Hepatocyte (in vitro differentiated cells): ENCODE measurements around the gene SH3PXD2A. TPM values are rescaled to one million over a fixed set of nuclear protein-coding genes. Genes with fewer than 3 reads are reported as not detected.
"Not testable (repeated sequence)": the region's sequence is repeated elsewhere in the genome, so short reads cannot be mapped to it uniquely, and the experiment has no call there.

Experiments used
- DNase-seq: peaks from one replicate; pipeline ENCODE4 v3.0.0-alpha.2; 2016; ENCODE audit warnings: low spot score
- H2AFZ ChIP-seq: fragments of 200-600 bp; sonication (generic); 2 replicates; pipeline ENCODE4 v1.6.0; 2016; ENCODE audit warnings: antibody characterized with exemption, mild to moderate bottlenecking
- H3K27ac ChIP-seq: fragments of 200-600 bp; sonication (generic); 2 replicates; pipeline ENCODE4 v1.5.1; 2016; ENCODE audit warnings: mild to moderate bottlenecking
- H3K27me3 ChIP-seq: fragments of 200-600 bp; sonication (generic); 2 replicates; pipeline ENCODE4 v1.6.1; 2016
- H3K36me3 ChIP-seq: fragments of 200-600 bp; sonication (generic); replicated peaks from 2 replicates; pipeline ENCODE4 v1.5.1; 2016; ENCODE audit warnings: low read depth; ENCODE audit not compliant: insufficient read depth
- H3K4me1 ChIP-seq: fragments of 200-600 bp; sonication (generic); 2 replicates; pipeline ENCODE4 v1.5.1; 2016; ENCODE audit warnings: mild to moderate bottlenecking, moderate library complexity; ENCODE audit not compliant: insufficient read depth
- H3K4me2 ChIP-seq: fragments of 200-600 bp; sonication (generic); 2 replicates; pipeline ENCODE4 v1.6.0; 2016
- H3K4me3 ChIP-seq: fragments of 200-600 bp; sonication (generic); 2 replicates; pipeline ENCODE4 v1.5.1; 2016; ENCODE audit warnings: mild to moderate bottlenecking
- H3K79me2 ChIP-seq: fragments of 200-600 bp; sonication (generic); 2 replicates; pipeline ENCODE4 v1.6.0; 2017; ENCODE audit warnings: mild to moderate bottlenecking
- H3K9me2 ChIP-seq: fragments of 200-600 bp; sonication (generic); replicated peaks from 2 replicates; pipeline ENCODE4 v1.6.0; 2017; ENCODE audit warnings: mild to moderate bottlenecking; ENCODE audit not compliant: insufficient read depth
- H3K9me3 ChIP-seq: fragments of 200-600 bp; sonication (generic); 2 replicates; pipeline ENCODE4 v1.5.1; 2016; ENCODE audit warnings: low read depth, mild to moderate bottlenecking
- H4K20me1 ChIP-seq: fragments of 200-600 bp; sonication (generic); 2 replicates; pipeline ENCODE4 v1.6.0; 2016; ENCODE audit warnings: mild to moderate bottlenecking; ENCODE audit not compliant: insufficient read depth, poor library complexity, severe bottlenecking
- EZH2 ChIP-seq: fragments of 200-600 bp; sonication (generic); IDR thresholded peaks from 2 replicates; pipeline ENCODE4 v1.6.1; 2016; ENCODE audit warnings: antibody characterized with exemption, mild to moderate bottlenecking, borderline replicate concordance
- EZH2phosphoT487 ChIP-seq: fragments of 200-600 bp; sonication (generic); IDR thresholded peaks from one replicate; pipeline ENCODE4 v1.6.1; 2018; ENCODE audit warnings: antibody characterized with exemption, mild to moderate bottlenecking, low read depth, moderate library complexity; ENCODE audit not compliant: unreplicated experiment, severe bottlenecking
- WGBS: methylation state at CpG from one replicate; pipeline ENCODE4 v1.1.6; 2016; ENCODE audit warnings: low lambda C conversion rate; ENCODE audit errors: missing lambda C conversion rate; 5-methylcytosine and 5-hydroxymethylcytosine counted together
- polyA plus RNA-seq: library from polyadenylated mRNA; unstranded; fragments of >200 nt; fragmentation: Nextera tagmentation; extraction: Ambion mirVana; gene quantifications from 2 replicates; pipeline ENCODE4 v1.2.1, GENCODE V29; 2016
- total RNA-seq: library from RNA; depleted of rRNA; stranded (reverse); fragments of >200 nt; gene quantifications from 2 replicates; pipeline ENCODE4 v1.2.3, GENCODE V29; 2014
- TF ChIP-seq, protein P1 (sequence below): fragments of 200-600 bp; sonication (generic); IDR thresholded peaks from 2 replicates; pipeline ENCODE4 v1.5.1; 2016; ENCODE audit warnings: antibody characterized with exemption, mild to moderate bottlenecking; ENCODE audit not compliant: poor library complexity

The SH3PXD2A gene
- total and polyA plus RNA-seq, 2 experiments from 2014 or later: 8.4 to 13.6 TPM

GRCh38 chr10:103635580-103635979 is 219.8 kb downstream of the SH3PXD2A start:
- no peak overlapping the region for H3K27ac ChIP-seq
- no peak for DNase-seq
- H3K27me3 ChIP-seq: no peaks in the 10 kb centered on the region
- H3K4me3 ChIP-seq: no peak overlapping the region
- H3K9me3 ChIP-seq: no peaks in the 10 kb centered on the region
- no peak overlapping the region for H2AFZ ChIP-seq
- H3K9me2 ChIP-seq: no peaks in the 10 kb centered on the region
- H4K20me1 ChIP-seq: peaks cover 8% of the 10 kb centered on the region
- H3K36me3 ChIP-seq: no peaks in the 10 kb centered on the region
- H3K79me2 ChIP-seq: peaks cover 9% of the 10 kb centered on the region
- WGBS: 83% methylated on average over 5 of the region's 5 CpGs
- no peak for TF ChIP-seq EZH2phosphoT487
- no peak for TF ChIP-seq EZH2
- TF ChIP-seq, protein P1, sequence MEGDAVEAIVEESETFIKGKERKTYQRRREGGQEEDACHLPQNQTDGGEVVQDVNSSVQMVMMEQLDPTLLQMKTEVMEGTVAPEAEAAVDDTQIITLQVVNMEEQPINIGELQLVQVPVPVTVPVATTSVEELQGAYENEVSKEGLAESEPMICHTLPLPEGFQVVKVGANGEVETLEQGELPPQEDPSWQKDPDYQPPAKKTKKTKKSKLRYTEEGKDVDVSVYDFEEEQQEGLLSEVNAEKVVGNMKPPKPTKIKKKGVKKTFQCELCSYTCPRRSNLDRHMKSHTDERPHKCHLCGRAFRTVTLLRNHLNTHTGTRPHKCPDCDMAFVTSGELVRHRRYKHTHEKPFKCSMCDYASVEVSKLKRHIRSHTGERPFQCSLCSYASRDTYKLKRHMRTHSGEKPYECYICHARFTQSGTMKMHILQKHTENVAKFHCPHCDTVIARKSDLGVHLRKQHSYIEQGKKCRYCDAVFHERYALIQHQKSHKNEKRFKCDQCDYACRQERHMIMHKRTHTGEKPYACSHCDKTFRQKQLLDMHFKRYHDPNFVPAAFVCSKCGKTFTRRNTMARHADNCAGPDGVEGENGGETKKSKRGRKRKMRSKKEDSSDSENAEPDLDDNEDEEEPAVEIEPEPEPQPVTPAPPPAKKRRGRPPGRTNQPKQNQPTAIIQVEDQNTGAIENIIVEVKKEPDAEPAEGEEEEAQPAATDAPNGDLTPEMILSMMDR: no peak
- no peak overlapping the region for H3K4me2 ChIP-seq
- H3K4me1 ChIP-seq: no peaks in the 10 kb centered on the region

- H3K27me3 ChIP-seq: no peaks in the 10 kb centered on the region
- H3K9me2 ChIP-seq: no peaks in the 10 kb centered on the region
- no peak overlapping the region for H3K27ac ChIP-seq
- 91% methylated on average over 7 of the region's 7 CpGs for WGBS
- TF ChIP-seq EZH2: no peak
- no peak for TF ChIP-seq EZH2phosphoT487
- TF ChIP-seq, protein P1: no peak
- DNase-seq: no peak
- H3K79me2 ChIP-seq: peaks cover 5% of the 10 kb centered on the region
- no peak overlapping the region for H3K4me3 ChIP-seq
- H2AFZ ChIP-seq: no peak overlapping the region
- no peak overlapping the region for H3K4me2 ChIP-seq
- no peaks in the 10 kb centered on the region for H3K36me3 ChIP-seq
- no peaks in the 10 kb centered on the region for H3K4me1 ChIP-seq
- H3K9me3 ChIP-seq: no peaks in the 10 kb centered on the region
- peaks cover 8% of the 10 kb centered on the region for H4K20me1 ChIP-seq
Observed at GRCh38 chr10:103633846-103634245, 221.5 kb downstream of the SH3PXD2A start.

DNA sequence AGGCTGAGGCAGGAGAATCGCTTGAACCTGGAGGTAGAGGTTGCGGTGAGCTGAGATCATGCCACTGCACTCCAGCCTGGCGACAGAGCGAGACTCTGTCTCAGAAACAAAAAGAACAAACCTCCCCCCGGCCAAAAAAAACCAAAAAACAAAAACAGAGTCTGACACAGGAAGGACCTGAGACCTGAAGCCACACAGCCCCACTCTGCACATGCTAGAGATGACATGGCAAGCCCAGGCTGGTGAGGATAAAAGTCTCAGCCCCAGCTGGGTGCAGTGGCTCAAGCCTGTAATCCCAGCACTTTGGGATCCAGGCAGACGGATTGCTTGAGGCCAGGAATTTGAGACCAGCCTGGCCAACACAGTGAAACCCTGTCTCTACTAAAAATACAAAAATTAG is 222.5 kb downstream of the SH3PXD2A start:
- not testable (repeated sequence) for DNase-seq, H3K36me3 ChIP-seq, H3K27me3 ChIP-seq, H3K27ac ChIP-seq, H3K4me3 ChIP-seq, H4K20me1 ChIP-seq, H2AFZ ChIP-seq, H3K79me2 ChIP-seq, H3K4me1 ChIP-seq, H3K4me2 ChIP-seq, H3K9me3 ChIP-seq, H3K9me2 ChIP-seq
- WGBS: 88% methylated on average over 6 of the region's 6 CpGs

DNA sequence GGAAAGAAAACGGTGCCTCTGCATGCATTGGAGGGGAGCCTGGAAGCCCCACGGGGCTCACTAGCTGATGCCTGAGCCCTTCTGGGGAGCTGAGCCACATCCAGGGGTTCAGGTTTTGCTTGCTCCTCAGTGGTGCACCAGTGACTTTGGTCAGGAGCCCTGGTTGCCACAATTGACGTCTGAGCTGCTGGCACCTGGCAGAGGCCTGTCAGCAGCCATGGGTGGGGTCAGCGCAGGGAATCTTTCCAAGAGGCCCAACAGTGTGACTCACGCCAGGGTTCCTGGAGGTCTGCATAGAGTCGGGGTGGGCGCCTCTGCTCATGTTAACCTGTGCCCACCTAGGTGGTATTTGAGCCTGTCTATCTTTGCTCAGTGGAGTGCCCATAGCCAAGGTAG is 223.1 kb downstream of the SH3PXD2A start:
- H4K20me1 ChIP-seq: peaks cover 5% of the 10 kb centered on the region
- H3K4me1 ChIP-seq: no peaks in the 10 kb centered on the region
- no peak overlapping the region for H3K4me3 ChIP-seq
- TF ChIP-seq EZH2phosphoT487 (no peak), EZH2 (no peak)
- TF ChIP-seq, protein P1: no peak
- H3K27me3 ChIP-seq: no peaks in the 10 kb centered on the region
- no peak overlapping the region for H3K27ac ChIP-seq
- no peak overlapping the region for H3K4me2 ChIP-seq
- H2AFZ ChIP-seq: no peak overlapping the region
- no peaks in the 10 kb centered on the region for H3K36me3 ChIP-seq
- H3K9me2 ChIP-seq: no peaks in the 10 kb centered on the region
- WGBS: 91% methylated on average over 7 of the region's 7 CpGs
- H3K9me3 ChIP-seq: no peaks in the 10 kb centered on the region
- peaks cover 2% of the 10 kb centered on the region for H3K79me2 ChIP-seq
- no peak for DNase-seq
